Hematopoietic multipotent progenitor cell treated with erythropoietin and hydrocortisone succinate and interleukin-3 and kit ligand, for 4 days (in vitro differentiated cells): ENCODE measurements around the gene SMO.
"Not testable (repeated sequence)": the region's sequence is repeated elsewhere in the genome, so short reads cannot be mapped to it uniquely, and the experiment has no call there.

Experiments used
- DNase-seq: peaks from one replicate; pipeline ENCODE4 v3.0.0-alpha.2; 2015

SMO gene

GRCh38 chr7:129169686-129170440, 18.6 kb upstream of the SMO start:
- DNase-seq: peak; percentile 73

GRCh38 chr7:129170441-129171021, 17.9 kb upstream of the SMO start:
- no peak for DNase-seq

GRCh38 chr7:129173861-129174260, 14.6 kb upstream of the SMO start:
- DNase-seq: not testable (repeated sequence)

GRCh38 chr7:129176916-129177710, 11.3 kb upstream of the SMO start:
- DNase-seq: no peak

GRCh38 chr7:129184981-129185670, 3.3 kb upstream of the SMO start:
- no peak for DNase-seq

- DNase-seq: no peak
Measured at GRCh38 chr7:129186749-129187260, 1.6 kb upstream of the SMO start.

GRCh38 chr7:129187681-129188371, 607 bp upstream of the SMO start:
- DNase-seq: no peak

- peak; percentile 39 for DNase-seq
Measured at GRCh38 chr7:129188892-129189660, 643 bp downstream of the SMO start.

- no peak for DNase-seq
Measured at GRCh38 chr7:129189661-129190310, 1.4 kb downstream of the SMO start.

GRCh38 chr7:129191272-129191671, 2.8 kb downstream of the SMO start:
- DNase-seq: no peak

- DNase-seq: no peak
Measured at GRCh38 chr7:129193892-129194291, 5.5 kb downstream of the SMO start.

- no peak for DNase-seq
Measured at GRCh38 chr7:129197771-129198170, 9.3 kb downstream of the SMO start.

GRCh38 chr7:129199406-129199805, 11.0 kb downstream of the SMO start:
- DNase-seq: no peak

- DNase-seq: no peak
Measured at GRCh38 chr7:129202058-129202777, 13.8 kb downstream of the SMO start.

- DNase-seq: no peak
Measured at GRCh38 chr7:129203050-129203741, 14.8 kb downstream of the SMO start.

GRCh38 chr7:129205126-129205818, 16.8 kb downstream of the SMO start:
- DNase-seq: no peak

GRCh38 chr7:129205987-129206785, 17.8 kb downstream of the SMO start:
- DNase-seq: no peak

GRCh38 chr7:129208667-129209066, 20.2 kb downstream of the SMO start:
- DNase-seq: no peak
